HepG2 (cell line): ENCODE measurements around the gene PSMB2. TPM values are rescaled to one million over a fixed set of nuclear protein-coding genes. Genes with fewer than 3 reads are reported as not detected.
A peak's percentile ranks its signal among the peaks of the same experiment; 100 is the strongest.

Experiments used
- KIAA2018 ChIP-seq: sonication (generic); formaldehyde crosslinking; IDR thresholded peaks from 2 replicates; pipeline ENCODE4 v1.5.0; 2020; ENCODE audit warnings: mild to moderate bottlenecking, missing genetic modification reagents, borderline replicate concordance
- NFIB ChIP-seq: sonication (generic); formaldehyde crosslinking; IDR thresholded peaks from 2 replicates; pipeline ENCODE4 v1.9.0; 2021; ENCODE audit warnings: missing genetic modification reagents, mild to moderate bottlenecking, borderline replicate concordance
- PTBP1 ChIP-seq: fragments of 200-400 bp; formaldehyde crosslinking; IDR thresholded peaks from 2 replicates; pipeline ENCODE4 v1.6.1; 2018; ENCODE audit warnings: low read length, low read depth; ENCODE audit not compliant: poor library complexity, severe bottlenecking
- REL ChIP-seq: sonication (generic); formaldehyde crosslinking; conservative IDR thresholded peaks from 2 replicates; pipeline ENCODE4 v1.8.0; 2022; ENCODE audit warnings: mild to moderate bottlenecking, missing genetic modification reagents, moderate library complexity
- TERF1 ChIP-seq: sonication (generic); formaldehyde crosslinking; IDR thresholded peaks from 2 replicates; pipeline ENCODE4 v1.8.0; 2022; ENCODE audit warnings: mild to moderate bottlenecking, missing genetic modification reagents, moderate library complexity
- THYN1 ChIP-seq: sonication (generic); formaldehyde crosslinking; IDR thresholded peaks from 2 replicates; pipeline ENCODE4 v1.8.1; 2023; ENCODE audit warnings: low read depth, mild to moderate bottlenecking, moderate library complexity, missing genetic modification reagents, borderline replicate concordance
- ZNF253 ChIP-seq: sonication (generic); formaldehyde crosslinking; IDR thresholded peaks from 2 replicates; pipeline ENCODE4 v1.8.0; 2022; ENCODE audit warnings: mild to moderate bottlenecking, missing genetic modification reagents, borderline replicate concordance
- ZNF432 ChIP-seq: sonication (generic); formaldehyde crosslinking; IDR thresholded peaks from 2 replicates; pipeline ENCODE4 v1.5.0; 2020; ENCODE audit warnings: missing genetic modification reagents, mild to moderate bottlenecking, borderline replicate concordance
- ZNF768 ChIP-seq: sonication (generic); formaldehyde crosslinking; IDR thresholded peaks from 2 replicates; pipeline ENCODE4 v1.4.0; 2020; ENCODE audit warnings: missing genetic modification reagents
- ZNF782 ChIP-seq: sonication (generic); formaldehyde crosslinking; IDR thresholded peaks from 2 replicates; pipeline ENCODE4 v1.4.0; 2020; ENCODE audit warnings: missing genetic modification reagents, mild to moderate bottlenecking, borderline replicate concordance
- ZSCAN12 ChIP-seq: sonication (generic); formaldehyde crosslinking; IDR thresholded peaks from 2 replicates; pipeline ENCODE4 v1.9.0; 2021; ENCODE audit warnings: mild to moderate bottlenecking, missing genetic modification reagents
- polyA plus RNA-seq, 8 experiments: library from polyadenylated mRNA; depleted of rRNA in 3 of 8; stranded (reverse) in 7 of 8; unstranded in 1 of 8; fragments of >200 nt; fragmentation: Illumina TruSeq in 4 of 8; extraction: Trizol in 4 of 8; gene quantifications; 2 replicates each; pipeline versions ENCODE4 v1.2.1 to v1.2.3, GENCODE V29; 2011 to 2016; ENCODE audit warnings: low read depth in 4 of 8, missing spikeins in 1 of 8, mixed read lengths in 1 of 8; ENCODE audit not compliant: insufficient read depth in 1 of 8
- total RNA-seq, 5 experiments: library from RNA; depleted of rRNA; stranded (reverse); fragments of >200 nt; fragmentation: Illumina TruSeq; extraction: Trizol; gene quantifications; 2 replicates each; pipeline ENCODE4 v1.2.3, GENCODE V29; 2016; ENCODE audit warnings: low read depth in 1 of 5
- TF ChIP-seq, protein P1 (sequence below): sonication (generic); formaldehyde crosslinking; conservative IDR thresholded peaks from 2 replicates; pipeline ENCODE4 v1.4.0; 2020; ENCODE audit warnings: missing genetic modification reagents
- TF ChIP-seq, protein P2 (sequence below): sonication (generic); formaldehyde crosslinking; IDR thresholded peaks from 2 replicates; pipeline ENCODE4 v1.5.1; 2020; ENCODE audit warnings: mild to moderate bottlenecking, missing genetic modification reagents, moderate library complexity

The PSMB2 gene
- total and polyA plus RNA-seq, 2 of the 13 experiments (the other 11 are each of a cell fraction or from before 2014, with no cell fraction given), result 60.6 to 62.2 TPM

DNA sequence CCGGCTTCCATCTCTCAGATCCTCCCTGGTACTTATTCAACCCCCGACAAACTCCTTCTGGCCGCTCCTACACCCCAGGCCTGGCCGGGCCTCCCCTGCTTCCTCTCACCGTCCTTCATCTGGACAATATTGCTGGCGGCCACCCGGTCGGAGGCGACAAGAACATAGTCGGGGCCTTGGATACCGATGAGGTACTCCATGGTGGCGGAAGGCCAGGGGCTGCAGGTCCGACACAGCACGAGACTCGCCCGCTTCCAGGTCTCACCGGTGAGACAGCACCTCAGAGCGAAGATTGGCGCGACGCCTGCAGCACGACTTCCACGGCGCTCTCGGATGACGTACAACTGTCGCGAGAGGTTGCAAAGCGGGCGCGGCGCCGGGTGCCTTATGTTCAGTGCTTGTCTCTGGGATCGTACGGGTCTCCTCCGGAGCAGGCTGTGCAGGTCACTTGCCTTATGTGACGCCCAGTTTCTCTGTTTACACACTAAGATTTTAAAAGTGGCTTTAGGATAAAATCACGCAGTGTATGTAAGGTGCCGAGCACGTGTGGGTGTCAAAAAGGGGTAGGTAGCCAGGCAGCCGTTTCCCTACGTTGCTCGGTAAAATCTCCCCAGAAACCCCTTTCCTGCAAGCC is at the start of gene PSMB2 (continued):
- TF ChIP-seq ZNF782 (CRISPR knock-in tag) (peak; percentile 65; the same call in 1 of the 2 replicates), REL (CRISPR knock-in tag) (no peak), ZSCAN12 (CRISPR knock-in tag) (no peak), TERF1 (CRISPR knock-in tag) (no peak), ZNF768 (CRISPR knock-in tag) (no peak), NFIB (CRISPR knock-in tag) (no peak), ZNF253 (CRISPR knock-in tag) (no peak), KIAA2018 (CRISPR knock-in tag) (no peak), ZNF432 (CRISPR knock-in tag) (0 out of 2 replicates have a peak, but pooled peaks have one; percentile 35), PTBP1 (peak; percentile 54), THYN1 (no peak)
- TF ChIP-seq, protein P1, sequence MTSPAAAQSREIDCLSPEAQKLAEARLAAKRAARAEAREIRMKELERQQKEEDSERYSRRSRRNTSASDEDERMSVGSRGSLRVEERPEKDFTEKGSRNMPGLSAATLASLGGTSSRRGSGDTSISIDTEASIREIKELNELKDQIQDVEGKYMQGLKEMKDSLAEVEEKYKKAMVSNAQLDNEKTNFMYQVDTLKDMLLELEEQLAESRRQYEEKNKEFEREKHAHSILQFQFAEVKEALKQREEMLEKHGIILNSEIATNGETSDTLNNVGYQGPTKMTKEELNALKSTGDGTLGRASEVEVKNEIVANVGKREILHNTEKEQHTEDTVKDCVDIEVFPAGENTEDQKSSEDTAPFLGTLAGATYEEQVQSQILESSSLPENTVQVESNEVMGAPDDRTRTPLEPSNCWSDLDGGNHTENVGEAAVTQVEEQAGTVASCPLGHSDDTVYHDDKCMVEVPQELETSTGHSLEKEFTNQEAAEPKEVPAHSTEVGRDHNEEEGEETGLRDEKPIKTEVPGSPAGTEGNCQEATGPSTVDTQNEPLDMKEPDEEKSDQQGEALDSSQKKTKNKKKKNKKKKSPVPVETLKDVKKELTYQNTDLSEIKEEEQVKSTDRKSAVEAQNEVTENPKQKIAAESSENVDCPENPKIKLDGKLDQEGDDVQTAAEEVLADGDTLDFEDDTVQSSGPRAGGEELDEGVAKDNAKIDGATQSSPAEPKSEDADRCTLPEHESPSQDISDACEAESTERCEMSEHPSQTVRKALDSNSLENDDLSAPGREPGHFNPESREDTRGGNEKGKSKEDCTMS (CRISPR knock-in tag), result no peak
- TF ChIP-seq, protein P2, sequence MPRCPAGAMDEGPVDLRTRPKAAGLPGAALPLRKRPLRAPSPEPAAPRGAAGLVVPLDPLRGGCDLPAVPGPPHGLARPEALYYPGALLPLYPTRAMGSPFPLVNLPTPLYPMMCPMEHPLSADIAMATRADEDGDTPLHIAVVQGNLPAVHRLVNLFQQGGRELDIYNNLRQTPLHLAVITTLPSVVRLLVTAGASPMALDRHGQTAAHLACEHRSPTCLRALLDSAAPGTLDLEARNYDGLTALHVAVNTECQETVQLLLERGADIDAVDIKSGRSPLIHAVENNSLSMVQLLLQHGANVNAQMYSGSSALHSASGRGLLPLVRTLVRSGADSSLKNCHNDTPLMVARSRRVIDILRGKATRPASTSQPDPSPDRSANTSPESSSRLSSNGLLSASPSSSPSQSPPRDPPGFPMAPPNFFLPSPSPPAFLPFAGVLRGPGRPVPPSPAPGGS (CRISPR knock-in tag), result no peak
